Transverse colon (tissue), 4 donors: ENCODE measurements around the gene NRCAM. TPM values are rescaled to one million over a fixed set of nuclear protein-coding genes. Genes with fewer than 3 reads are reported as not detected.
A peak's percentile ranks its signal among the peaks of the same experiment; 100 is the strongest.

Experiments used
- DNase-seq: peaks from one replicate; pipeline ENCODE4 v3.0.0-alpha.2; 2019
- H3K27ac ChIP-seq, 4 donors: fragments of 200-600 bp; sonication (generic); 2 replicates each; pipeline ENCODE4 v1.5.1; 2016 to 2018; ENCODE audit warnings: inconsistent platforms in 4 of 4
- H3K27me3 ChIP-seq: fragments of 200-600 bp; sonication (generic); 2 replicates; pipeline ENCODE4 v1.5.1; 2017; ENCODE audit warnings: inconsistent platforms
- H3K36me3 ChIP-seq, 4 donors: fragments of 200-600 bp; sonication (generic); 2 replicates each; pipeline ENCODE4 v1.5.1; 2017 to 2019; ENCODE audit warnings: inconsistent platforms in 4 of 4
- H3K4me1 ChIP-seq, 4 donors: fragments of 200-600 bp; sonication (generic); 2 replicates each; pipeline ENCODE4 v1.5.1; 2017 to 2020; ENCODE audit warnings: inconsistent platforms in 4 of 4
- H3K4me3 ChIP-seq, 4 donors: fragments of 200-600 bp; sonication (generic); 1 replicate in 1 of 4; 2 replicates in 3 of 4; pipeline versions ENCODE4 v1.5.1 to v1.6.1; 2017 to 2019; ENCODE audit warnings: inconsistent platforms in 4 of 4
- H3K9me3 ChIP-seq, 2 donors: fragments of 200-600 bp; sonication (generic); 2 replicates each; pipeline ENCODE4 v1.5.1; 2017 to 2019; ENCODE audit warnings: inconsistent platforms in 2 of 2
- CTCF ChIP-seq, 5 experiments: fragments of 200-600 bp in 3 of 5; fragments of 450-650 bp in 2 of 5; sonication (generic) in 3 of 5; IDR thresholded peaks; 1 replicate in 2 of 5; 2 replicates in 3 of 5; pipeline ENCODE4 v1.5.1; 2016 to 2017; ENCODE audit warnings: antibody characterized with exemption in 5 of 5, inconsistent platforms in 3 of 5, mild to moderate bottlenecking in 2 of 5, moderate library complexity in 1 of 5
- EP300 ChIP-seq: sonication (generic); formaldehyde crosslinking; IDR thresholded peaks from one replicate; pipeline ENCODE4 v1.6.1; 2017; ENCODE audit warnings: antibody characterized with exemption, low read depth
- POLR2A ChIP-seq: fragments of 450-650 bp; IDR thresholded peaks from one replicate; pipeline ENCODE4 v1.6.1; 2016; ENCODE audit warnings: antibody characterized with exemption, mild to moderate bottlenecking, moderate library complexity
- POLR2AphosphoS5 ChIP-seq, 3 donors: sonication (generic); formaldehyde crosslinking; IDR thresholded peaks; one replicate each; pipeline ENCODE4 v1.6.1; 2016; ENCODE audit warnings: antibody characterized with exemption in 3 of 3
- WGBS, 2 donors: methylation state at CpG; one replicate each; pipeline ENCODE4 v1.1.5; 2018; ENCODE audit warnings: low coverage in 1 of 2; 5-methylcytosine and 5-hydroxymethylcytosine counted together
- in situ Hi-C, 4 donors: fragments of 200-750 bp; cut with MboI; loops; one replicate each; pipeline versions ENCODE4 v1.15.0 to v1.15.1; 2017; ENCODE audit warnings: low sequenced_read_pairs in 3 of 4, low pct_ligation_motif_present in 1 of 4, low pct_unique_long_range_greater_than_20kb in 1 of 4
- intact Hi-C: fragments of 100-400 bp; cut with DNase I; formaldehyde crosslinking; loops from one replicate; pipeline ENCODE4 v1.15.1; 2023; ENCODE audit warnings: low total_unique reads
- total RNA-seq, 4 donors: library from RNA; depleted of rRNA; stranded (reverse); fragments of >200 nt; gene quantifications; one replicate each; pipeline ENCODE4 v1.1.0, GENCODE V29; 2016

Gene NRCAM
- total RNA-seq, 4 donors from 2014 or later: 0.60 to 2.5 (median 1.8) TPM

- Histone ChIP-seq H3K9me3 (no peaks in the 10 kb centered on the region), H3K36me3 (no peaks in the 10 kb centered on the region), H3K4me1 (peaks cover 3 to 22% (median 16%) of the 10 kb centered on the region in 4 donors), H3K27ac (no peak overlapping the region), H3K4me3 (peak overlapping the region in 1 of 4 donors; percentile 50), H3K27me3 (peaks cover 70% of the 10 kb centered on the region)
- no peak for TF ChIP-seq EP300
- TF ChIP-seq POLR2A: no peak
- no peak for TF ChIP-seq POLR2AphosphoS5 (IDR thresholded peaks at IDR 0.05)
- WGBS, 2 donors: 82% methylated on average over 4 of the region's 4 CpGs; no CpG with 5 or more reads in 1 of the 2 donors
- intact Hi-C loops (no loop called here), in situ Hi-C loops (no loop called here)
- DNase-seq: no peak
Observed at GRCh38 chr7:108454317-108454673, 1.9 kb downstream of the NRCAM start.

- H3K27me3 ChIP-seq: peaks cover 60% of the 10 kb centered on the region
Observed at GRCh38 chr7:108453320-108453719, 2.9 kb downstream of the NRCAM start.

DNA sequence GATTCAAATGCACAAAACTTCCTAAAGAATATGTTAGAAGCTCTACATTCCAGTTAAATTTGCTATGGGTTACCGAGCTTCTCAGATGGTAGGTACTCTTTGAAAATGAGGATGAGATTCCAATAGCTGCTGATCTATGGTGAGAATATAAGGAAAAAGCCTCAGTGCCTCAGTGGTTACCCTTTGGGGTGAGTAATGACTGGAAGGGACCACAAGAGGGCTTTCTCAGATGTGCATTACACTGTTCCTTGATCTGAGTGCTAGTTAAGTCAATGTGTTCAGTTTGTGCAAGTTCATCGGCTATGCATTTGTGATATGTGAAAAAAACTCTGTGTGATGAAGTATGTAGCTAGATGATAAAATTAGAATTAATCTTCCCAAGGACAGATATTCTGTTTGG is 3.5 kb downstream of the NRCAM start:
- H3K36me3 ChIP-seq: no peaks in the 10 kb centered on the region
- peaks cover 54% of the 10 kb centered on the region for H3K27me3 ChIP-seq
- intact Hi-C loops (no loop called here), in situ Hi-C loops (no loop called here)
- TF ChIP-seq EP300 (no peak), CTCF (IDR thresholded peaks at IDR 0.05) (peak in 2 of 5 experiments; percentile 25 to 26)
- H3K9me3 ChIP-seq: no peaks in the 10 kb centered on the region
- H3K27ac ChIP-seq: no peak overlapping the region
- H3K4me3 ChIP-seq: no peak overlapping the region
- peaks cover 3 to 22% (median 16%) of the 10 kb centered on the region in 4 donors for H3K4me1 ChIP-seq
- no peak for DNase-seq
- WGBS, 2 donors: 30 to 47% methylated on average over 1 to 2 of the region's 2 CpGs

More at GRCh38 chr7:108453320-108453719, 2.9 kb downstream of the NRCAM start:
- WGBS, 2 donors: 88 to 89% methylated on average over 4 of the region's 4 CpGs
- in situ Hi-C loops (no loop called here), intact Hi-C loops (no loop called here)
- no peak for TF ChIP-seq POLR2A
- no peak for TF ChIP-seq EP300
- TF ChIP-seq CTCF (IDR thresholded peaks at IDR 0.05): no peak
- TF ChIP-seq POLR2AphosphoS5 (IDR thresholded peaks at IDR 0.05): no peak
- H3K4me3 ChIP-seq: no peak overlapping the region
- peaks cover 3 to 22% (median 16%) of the 10 kb centered on the region in 4 donors for H3K4me1 ChIP-seq
- DNase-seq: no peak
- H3K27ac ChIP-seq: no peak overlapping the region
- no peaks in the 10 kb centered on the region for H3K36me3 ChIP-seq
- no peaks in the 10 kb centered on the region for H3K9me3 ChIP-seq

GRCh38 chr7:108451296-108451848 is 4.9 kb downstream of the NRCAM start:
- Histone ChIP-seq H3K9me3 (no peaks in the 10 kb centered on the region), H3K27ac (no peak overlapping the region), H3K4me3 (no peak overlapping the region), H3K36me3 (no peaks in the 10 kb centered on the region), H3K27me3 (peaks cover 41% of the 10 kb centered on the region), H3K4me1 (peaks cover 3 to 17% (median 13%) of the 10 kb centered on the region in 4 donors)
- 85 to 91% methylated on average over 2 of the region's 2 CpGs for WGBS, 2 donors
- intact Hi-C loops (no loop called here), in situ Hi-C loops (no loop called here)
- TF ChIP-seq POLR2AphosphoS5 (IDR thresholded peaks at IDR 0.05): no peak
- TF ChIP-seq EP300: no peak
- TF ChIP-seq POLR2A: no peak
- no peak for TF ChIP-seq CTCF (IDR thresholded peaks at IDR 0.05)
- no peak for DNase-seq

- 93 to 94% methylated on average over 1 of the region's 1 CpG for WGBS, 2 donors
- no peak overlapping the region for H3K4me3 ChIP-seq
- in situ Hi-C loops: no loop called here
- no peak overlapping the region for H3K27ac ChIP-seq
- no peaks in the 10 kb centered on the region for H3K36me3 ChIP-seq
- H3K9me3 ChIP-seq: no peaks in the 10 kb centered on the region
- no peak for TF ChIP-seq EP300
- no peak for DNase-seq
- intact Hi-C loops: no loop called here
- peaks cover 0 to 7% (median 4%) of the 10 kb centered on the region in 4 donors for H3K4me1 ChIP-seq
- H3K27me3 ChIP-seq: peaks cover 29% of the 10 kb centered on the region
Observed at GRCh38 chr7:108450160-108450559, 6.1 kb downstream of the NRCAM start.
